MCF 10A (cell line): ENCODE measurements around the gene PCGF2. TPM values are rescaled to one million over a fixed set of nuclear protein-coding genes. Genes with fewer than 3 reads are reported as not detected.

ENCODE experiments used
- BruUV-seq: library from RNA; stranded (reverse); fragments of 400-500 nt; replicated peaks from 2 replicates; lab custom pipeline; 2021; lab: Mats Ljungman, UMichigan
- CTCF ChIA-PET: fragments of 300-600 bp; sonication (Branson Sonifier 250); formaldehyde crosslinking; extraction: SDS; loops from one replicate; lab custom pipeline; 2021; ENCODE audit warnings: antibody characterized with exemption, inconsistent platforms; lab: Yijun Ruan, JAX
- POLR2A ChIA-PET: fragments of 300-600, 350-650 bp; sonication (Branson Sonifier 250); formaldehyde crosslinking; extraction: SDS; loops from one replicate; lab custom pipeline; 2020; ENCODE audit warnings: antibody characterized with exemption, inconsistent platforms; lab: Yijun Ruan, JAX
- DNase-seq: peaks from one replicate; pipeline ENCODE4 v3.0.0-alpha.2; 2018; ENCODE audit not compliant: unreplicated experiment
- H3K27ac Mint-ChIP-seq: one replicate; pipeline ENCODE4 v1.8.0; 2022; ENCODE audit warnings: mild to moderate bottlenecking, low read depth, mixed read lengths; ENCODE audit not compliant: unreplicated experiment
- H3K27me3 Mint-ChIP-seq: one replicate; pipeline ENCODE4 v1.8.0; 2022; ENCODE audit warnings: mixed read lengths; ENCODE audit not compliant: insufficient read depth, unreplicated experiment
- H3K36me3 Mint-ChIP-seq: one replicate; pipeline ENCODE4 v1.8.0; 2022; ENCODE audit warnings: mild to moderate bottlenecking, moderate library complexity, mixed read lengths; ENCODE audit not compliant: insufficient read depth, unreplicated experiment
- H3K4me1 Mint-ChIP-seq: one replicate; pipeline ENCODE4 v1.8.0; 2022; ENCODE audit warnings: mixed read lengths; ENCODE audit not compliant: insufficient read depth, unreplicated experiment
- H3K4me3 Mint-ChIP-seq: one replicate; pipeline ENCODE4 v1.8.0; 2022; ENCODE audit warnings: mild to moderate bottlenecking, moderate library complexity, mixed read lengths; ENCODE audit not compliant: unreplicated experiment
- H3K9me3 Mint-ChIP-seq: one replicate; pipeline ENCODE4 v1.8.0; 2022; ENCODE audit warnings: mixed read lengths; ENCODE audit not compliant: unreplicated experiment
- intact Hi-C: fragments of 100-400 bp; cut with micrococcal nuclease; formaldehyde crosslinking; loops from 2 replicates; pipeline ENCODE4 v1.14.1; 2022
- total RNA-seq: library from RNA; stranded (reverse); gene quantifications from 2 replicates; pipeline ENCODE4 v1.2.3, GENCODE V29; 2022
- TF ChIP-seq, protein P1 (sequence below): fragments of 200-600 bp; IDR thresholded peaks from one replicate; pipeline ENCODE4 v1.8.0; 2022; ENCODE audit warnings: antibody characterized with exemption, mild to moderate bottlenecking; ENCODE audit not compliant: unreplicated experiment

PCGF2 gene
- total RNA-seq, 1 experiment from 2014 or later, result 32.6 TPM

DNA sequence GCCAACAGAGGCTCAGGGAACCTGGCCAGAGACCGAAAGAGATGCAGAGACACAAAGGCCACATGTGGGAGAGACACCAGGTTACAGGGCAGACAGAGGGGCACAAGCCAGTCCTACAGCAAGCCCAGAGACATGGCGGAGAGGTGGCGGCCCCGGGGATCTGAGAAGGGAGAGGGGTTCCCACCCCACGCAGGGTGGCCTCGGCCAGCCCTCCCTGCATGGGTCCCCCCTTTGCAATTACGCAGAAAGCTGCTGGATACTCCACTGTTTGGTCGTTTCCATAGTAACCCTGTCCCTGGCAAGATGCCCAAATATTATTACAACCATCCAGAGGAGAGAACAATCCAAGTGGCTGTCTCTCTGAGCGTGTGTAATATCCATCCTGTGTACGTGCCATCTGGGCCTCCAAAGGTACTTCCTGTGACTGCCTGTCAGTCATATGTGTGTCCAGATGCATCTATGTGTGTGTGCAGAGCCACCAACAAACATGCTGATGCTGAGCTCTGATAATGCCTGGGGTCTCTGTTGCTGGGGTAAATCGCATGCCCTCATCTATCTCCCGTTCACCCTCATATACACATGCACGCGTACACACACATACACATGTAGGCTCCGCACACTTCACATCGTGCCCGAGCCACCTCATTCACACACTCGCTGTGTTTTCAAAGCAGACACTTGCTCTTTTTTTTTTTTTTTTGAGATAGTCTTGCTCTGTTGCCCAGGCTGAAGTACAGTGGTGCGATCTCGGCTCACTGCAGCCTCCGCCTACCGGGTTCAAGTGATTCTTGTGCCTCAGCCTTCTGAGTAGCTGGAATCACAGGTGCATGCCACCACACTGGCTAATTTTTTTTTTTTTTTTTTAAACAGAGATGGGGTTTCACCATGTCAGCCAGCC is 5.5 kb downstream of the PCGF2 start:
- intact Hi-C loops, result no loop called here
- no TSS peak for BruUV-seq
- Mint-ChIP-seq H3K4me1 (peaks cover 36% of the 10 kb centered on the region), H3K4me3 (no peak overlapping the region), H3K36me3 (peaks cover 39% of the 10 kb centered on the region), H3K27me3 (no peaks in the 10 kb centered on the region), H3K27ac (peak overlapping the region; percentile 62), H3K9me3 (no peaks in the 10 kb centered on the region)
- POLR2A ChIA-PET, result interaction anchor here (0.7 to 1.7 kb wide), 5 partner anchors 8 to 73 kb away, joined by 3 read pairs; partner anchors contain the start of gene PSMB3
- DNase-seq, result peak; percentile 36
- TF ChIP-seq, protein P1, sequence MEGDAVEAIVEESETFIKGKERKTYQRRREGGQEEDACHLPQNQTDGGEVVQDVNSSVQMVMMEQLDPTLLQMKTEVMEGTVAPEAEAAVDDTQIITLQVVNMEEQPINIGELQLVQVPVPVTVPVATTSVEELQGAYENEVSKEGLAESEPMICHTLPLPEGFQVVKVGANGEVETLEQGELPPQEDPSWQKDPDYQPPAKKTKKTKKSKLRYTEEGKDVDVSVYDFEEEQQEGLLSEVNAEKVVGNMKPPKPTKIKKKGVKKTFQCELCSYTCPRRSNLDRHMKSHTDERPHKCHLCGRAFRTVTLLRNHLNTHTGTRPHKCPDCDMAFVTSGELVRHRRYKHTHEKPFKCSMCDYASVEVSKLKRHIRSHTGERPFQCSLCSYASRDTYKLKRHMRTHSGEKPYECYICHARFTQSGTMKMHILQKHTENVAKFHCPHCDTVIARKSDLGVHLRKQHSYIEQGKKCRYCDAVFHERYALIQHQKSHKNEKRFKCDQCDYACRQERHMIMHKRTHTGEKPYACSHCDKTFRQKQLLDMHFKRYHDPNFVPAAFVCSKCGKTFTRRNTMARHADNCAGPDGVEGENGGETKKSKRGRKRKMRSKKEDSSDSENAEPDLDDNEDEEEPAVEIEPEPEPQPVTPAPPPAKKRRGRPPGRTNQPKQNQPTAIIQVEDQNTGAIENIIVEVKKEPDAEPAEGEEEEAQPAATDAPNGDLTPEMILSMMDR, result no peak
- CTCF ChIA-PET, result interaction anchor here (2.8 to 5.4 kb wide), 2 partner anchors 8 to 12 kb away, joined by 13 to 45 read pairs; partner anchors contain the start of gene CISD3

DNA sequence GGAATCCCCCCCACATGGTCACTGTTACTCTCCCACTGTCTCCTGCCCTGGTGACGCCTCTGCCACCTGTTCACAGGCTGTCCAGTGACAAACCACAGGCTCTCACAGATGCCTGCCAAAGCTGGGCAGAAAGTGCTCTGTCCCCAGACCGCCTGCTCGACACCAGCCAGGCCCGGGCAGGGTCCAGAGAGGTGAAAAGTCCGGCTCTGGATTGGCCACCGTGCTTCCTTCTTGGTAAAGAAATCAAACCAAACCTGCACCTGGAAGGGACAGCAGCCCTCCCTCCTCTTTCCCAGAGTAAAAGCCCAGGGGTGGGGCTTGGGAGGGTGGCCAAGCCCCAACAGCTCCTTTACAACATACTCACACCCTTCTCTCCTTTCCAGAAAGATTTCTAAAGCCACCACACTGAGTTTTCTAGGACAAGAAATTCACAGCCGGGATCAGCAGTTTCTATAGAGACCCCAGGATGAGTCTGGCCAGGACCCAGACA is 6.2 kb downstream of the PCGF2 start:
- ChIA-PET POLR2A (interaction anchor here (0.7 to 1.0 kb wide), 5 partner anchors 9 to 637 kb away, joined by 3 read pairs; partner anchors contain the start of gene PSMB3), CTCF (no interaction called here)
- BruUV-seq, result no TSS peak
- Mint-ChIP-seq H3K27ac (peak overlapping the region; percentile 62), H3K27me3 (no peaks in the 10 kb centered on the region), H3K4me3 (no peak overlapping the region), H3K9me3 (no peaks in the 10 kb centered on the region), H3K36me3 (peaks cover 46% of the 10 kb centered on the region), H3K4me1 (peaks cover 35% of the 10 kb centered on the region)
- TF ChIP-seq, protein P1, result no peak
- intact Hi-C loops, result no loop called here
- no peak for DNase-seq

- TF ChIP-seq, protein P1, result no peak
- BruUV-seq, result no TSS peak
- intact Hi-C loops, result no loop called here
- no peak for DNase-seq
- Mint-ChIP-seq H3K27me3 (no peaks in the 10 kb centered on the region), H3K9me3 (no peaks in the 10 kb centered on the region), H3K27ac (no peak overlapping the region), H3K4me1 (peaks cover 30% of the 10 kb centered on the region), H3K36me3 (peaks cover 51% of the 10 kb centered on the region), H3K4me3 (no peak overlapping the region)
- CTCF ChIA-PET, result no interaction called here
- POLR2A ChIA-PET, result interaction anchor here (0.7 to 1.0 kb wide), 4 partner anchors 10 to 638 kb away, joined by 3 read pairs; partner anchors contain the start of gene PSMB3
These were observed 6.7 kb downstream of the PCGF2 start for GRCh38 chr17:38741461-38741860.

- no peaks in the 10 kb centered on the region for H3K9me3 Mint-ChIP-seq
- H3K4me1 Mint-ChIP-seq, result peaks cover 23% of the 10 kb centered on the region
- TF ChIP-seq, protein P1, result no peak
- H3K36me3 Mint-ChIP-seq, result peaks cover 58% of the 10 kb centered on the region
- DNase-seq, result no peak
- intact Hi-C loops, result no loop called here
- H3K27ac Mint-ChIP-seq, result no peak overlapping the region
- no peaks in the 10 kb centered on the region for H3K27me3 Mint-ChIP-seq
- no peak overlapping the region for H3K4me3 Mint-ChIP-seq
- ChIA-PET POLR2A (interaction anchor here (0.7 kb wide), 1 partner anchor 10 kb away, joined by 3 read pairs; no protein-coding TSS in a partner anchor), CTCF (no interaction called here)
- no TSS peak for BruUV-seq
These were observed 7.3 kb downstream of the PCGF2 start for GRCh38 chr17:38740806-38741205.
